Umbilical cord (tissue), 2 donors: ENCODE measurements around the gene ZAR1L. TPM values are rescaled to one million over a fixed set of nuclear protein-coding genes. Genes with fewer than 3 reads are reported as not detected.
A peak's percentile ranks its signal among the peaks of the same experiment; 100 is the strongest.

Experiments used
- DNase-seq: peaks from one replicate; pipeline ENCODE4 v3.0.0-alpha.2; 2015; ENCODE audit warnings: low spot score
- total RNA-seq: library from RNA; depleted of rRNA; stranded (reverse); fragments of >200 nt; gene quantifications from one replicate; pipeline ENCODE4 v1.2.3, GENCODE V29; 2014; ENCODE audit warnings: low replicate concordance; ENCODE audit not compliant: insufficient read depth

The ZAR1L gene
- total RNA-seq, 1 donor from 2014 or later, result not detected

GRCh38 chr13:32255724-32256109, 59.4 kb downstream of the ZAR1L start:
- DNase-seq, result no peak

DNA sequence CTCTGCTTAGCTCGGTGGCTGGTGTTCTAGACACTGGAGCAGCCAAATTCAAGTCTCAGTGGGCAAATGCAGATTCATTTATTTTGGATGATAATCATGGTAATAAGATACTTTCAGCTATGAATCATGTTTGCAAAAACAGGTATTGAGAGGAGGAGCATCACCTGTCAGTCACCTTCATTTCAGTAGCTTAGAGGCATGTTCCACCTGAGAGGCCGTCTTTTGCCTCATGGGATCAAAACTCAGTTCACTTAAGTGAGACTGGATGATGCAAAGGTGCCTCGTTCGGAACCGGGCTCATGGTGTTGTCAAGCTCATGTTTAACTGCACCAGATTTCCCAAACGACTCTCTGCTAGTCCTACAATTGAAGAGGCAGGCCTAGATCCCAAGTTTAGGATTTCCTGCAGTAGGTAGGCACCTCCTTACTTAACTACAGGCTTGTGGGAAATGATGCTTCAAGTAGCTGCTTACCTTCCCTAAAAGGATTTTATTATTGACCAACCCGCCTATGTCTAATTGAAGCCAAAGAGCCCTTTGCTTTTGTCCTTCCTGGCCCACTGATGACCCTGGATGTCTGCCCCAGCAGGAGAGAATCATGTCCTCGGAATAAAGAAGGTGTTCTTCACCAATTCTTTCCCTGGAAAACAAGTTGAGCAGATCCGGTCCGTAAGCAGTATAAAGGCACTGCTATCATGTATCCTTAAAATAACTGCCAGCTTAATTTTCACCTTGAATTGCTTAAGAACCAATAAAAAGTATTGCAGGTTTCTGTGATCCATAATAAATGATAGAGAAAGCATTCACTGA, 60.0 kb downstream of the ZAR1L start:
- no peak for DNase-seq

DNA sequence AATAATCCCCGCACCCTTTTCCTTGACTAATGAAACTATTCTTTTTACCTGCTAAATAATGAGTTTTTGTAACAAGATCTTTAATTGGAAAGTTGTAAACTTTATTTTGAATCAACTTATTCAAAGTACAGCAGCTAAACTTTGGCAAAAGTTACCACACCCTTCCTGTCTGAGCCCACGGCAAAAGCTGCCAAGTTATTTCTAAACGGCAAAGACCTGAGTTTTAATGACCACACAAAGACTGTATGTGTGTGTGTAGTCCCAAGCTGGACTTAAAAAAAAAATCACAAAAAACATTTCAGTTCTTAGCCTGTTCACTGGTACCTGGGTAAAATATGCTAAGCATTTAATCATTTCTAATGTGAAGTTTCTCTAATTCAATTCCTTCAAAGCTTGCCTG, 60.7 kb downstream of the ZAR1L start:
- peak; percentile 30 for DNase-seq

DNA sequence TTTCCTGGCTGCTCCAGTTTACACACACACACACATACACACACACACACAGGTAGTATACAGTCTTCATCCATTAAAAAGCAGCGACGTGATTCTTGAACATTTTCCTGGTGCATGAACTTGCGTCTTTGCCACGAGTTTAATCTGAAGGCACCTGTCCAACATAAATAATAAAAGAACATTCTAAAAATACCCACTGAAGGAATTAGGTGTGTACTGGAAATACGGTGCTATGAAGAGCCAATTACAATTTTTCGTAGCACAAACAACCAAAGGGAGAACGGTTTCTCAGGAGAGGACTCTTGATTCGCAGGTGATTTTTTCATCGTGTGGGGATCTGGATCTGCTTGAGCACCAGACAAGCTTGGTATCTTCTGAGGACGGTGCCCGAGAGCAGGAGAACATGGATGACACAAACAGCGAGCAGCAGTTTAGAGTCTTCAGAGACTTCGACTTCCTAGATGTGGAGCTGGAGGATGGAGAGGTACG, 61.2 kb downstream of the ZAR1L start:
- DNase-seq, result no peak

Other genes starting within 250 kb of the ZAR1L start
- 9.6 TPM for gene BRCA2, start 145 bp upstream of the ZAR1L start, total RNA-seq
- gene N4BP2L1, start 112.8 kb upstream of the ZAR1L start, total RNA-seq, result 9.6 TPM
- 117 TPM for gene N4BP2L2, start 223.4 kb upstream of the ZAR1L start, total RNA-seq